Neutrophil (primary cell): Measurements from ENCODE around the gene GNG12.

Experiments
- H3K27ac ChIP-seq: fragments of 200-600 bp; sonication (generic); 2 replicates; pipeline ENCODE4 v1.5.1; 2016; ENCODE audit warnings: mild to moderate bottlenecking, moderate library complexity
- H3K27me3 ChIP-seq: fragments of 200-600 bp; sonication (generic); 2 replicates; pipeline ENCODE4 v1.6.0; 2016; ENCODE audit warnings: mild to moderate bottlenecking
- H3K36me3 ChIP-seq: fragments of 200-600 bp; sonication (generic); 2 replicates; pipeline ENCODE4 v1.5.1; 2017
- H3K4me1 ChIP-seq, 2 experiments: fragments of 200-600 bp in 1 of 2; sonication (generic) in 1 of 2; 1 replicate in 1 of 2; 2 replicates in 1 of 2; pipeline versions ENCODE4 v1.5.1 to v1.6.1; 2013 to 2016; ENCODE audit warnings: low read depth in 1 of 2, low read length in 1 of 2, mild to moderate bottlenecking in 1 of 2, moderate library complexity in 1 of 2; ENCODE audit not compliant: control insufficient read depth in 1 of 2, insufficient read depth in 1 of 2
- H3K4me3 ChIP-seq, 2 experiments: fragments of 200-600 bp in 1 of 2; sonication (generic) in 1 of 2; 1 replicate in 1 of 2; 2 replicates in 1 of 2; pipeline ENCODE4 v1.5.1; 2013 to 2016; ENCODE audit warnings: low read depth in 1 of 2, low read length in 1 of 2, mild to moderate bottlenecking in 1 of 2, moderate library complexity in 1 of 2
- H3K9me3 ChIP-seq: fragments of 200-600 bp; sonication (generic); 2 replicates; pipeline ENCODE4 v1.5.1; 2016
- TF ChIP-seq, protein P1 (sequence below): fragments of 200-600 bp; sonication (generic); IDR thresholded peaks from 2 replicates; pipeline ENCODE4 v1.5.1; 2016; ENCODE audit warnings: antibody characterized with exemption

The GNG12 gene

GRCh38 chr1:67850151-67850551, 16.9 kb upstream of the GNG12 start:
- Histone ChIP-seq H3K27me3 (peaks cover 6% of the 10 kb centered on the region), H3K4me1 (no peaks in the 10 kb centered on the region), H3K4me3 (no peak overlapping the region), H3K36me3 (no peaks in the 10 kb centered on the region), H3K27ac (no peak overlapping the region), H3K9me3 (no peaks in the 10 kb centered on the region)
- TF ChIP-seq, protein P1, sequence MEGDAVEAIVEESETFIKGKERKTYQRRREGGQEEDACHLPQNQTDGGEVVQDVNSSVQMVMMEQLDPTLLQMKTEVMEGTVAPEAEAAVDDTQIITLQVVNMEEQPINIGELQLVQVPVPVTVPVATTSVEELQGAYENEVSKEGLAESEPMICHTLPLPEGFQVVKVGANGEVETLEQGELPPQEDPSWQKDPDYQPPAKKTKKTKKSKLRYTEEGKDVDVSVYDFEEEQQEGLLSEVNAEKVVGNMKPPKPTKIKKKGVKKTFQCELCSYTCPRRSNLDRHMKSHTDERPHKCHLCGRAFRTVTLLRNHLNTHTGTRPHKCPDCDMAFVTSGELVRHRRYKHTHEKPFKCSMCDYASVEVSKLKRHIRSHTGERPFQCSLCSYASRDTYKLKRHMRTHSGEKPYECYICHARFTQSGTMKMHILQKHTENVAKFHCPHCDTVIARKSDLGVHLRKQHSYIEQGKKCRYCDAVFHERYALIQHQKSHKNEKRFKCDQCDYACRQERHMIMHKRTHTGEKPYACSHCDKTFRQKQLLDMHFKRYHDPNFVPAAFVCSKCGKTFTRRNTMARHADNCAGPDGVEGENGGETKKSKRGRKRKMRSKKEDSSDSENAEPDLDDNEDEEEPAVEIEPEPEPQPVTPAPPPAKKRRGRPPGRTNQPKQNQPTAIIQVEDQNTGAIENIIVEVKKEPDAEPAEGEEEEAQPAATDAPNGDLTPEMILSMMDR = no peak

- Histone ChIP-seq H3K27me3 (peaks cover 19% of the 10 kb centered on the region), H3K27ac (no peak overlapping the region), H3K36me3 (no peaks in the 10 kb centered on the region), H3K9me3 (no peaks in the 10 kb centered on the region), H3K4me1 (no peaks in the 10 kb centered on the region), H3K4me3 (no peak overlapping the region)
- TF ChIP-seq, protein P1 = no peak
Measured at GRCh38 chr1:67847466-67847865, 14.2 kb upstream of the GNG12 start.

GRCh38 chr1:67846538-67846937, 13.3 kb upstream of the GNG12 start:
- peaks cover 23% of the 10 kb centered on the region for H3K27me3 ChIP-seq
- TF ChIP-seq, protein P1 = no peak
- no peaks in the 10 kb centered on the region for H3K9me3 ChIP-seq
- no peak overlapping the region for H3K4me3 ChIP-seq
- no peaks in the 10 kb centered on the region for H3K4me1 ChIP-seq
- no peak overlapping the region for H3K27ac ChIP-seq
- H3K36me3 ChIP-seq = no peaks in the 10 kb centered on the region

- no peak overlapping the region for H3K27ac ChIP-seq
- no peaks in the 10 kb centered on the region for H3K9me3 ChIP-seq
- no peaks in the 10 kb centered on the region for H3K36me3 ChIP-seq
- H3K4me3 ChIP-seq = no peak overlapping the region
- peaks cover 39% of the 10 kb centered on the region for H3K27me3 ChIP-seq
- TF ChIP-seq, protein P1 = no peak
- H3K4me1 ChIP-seq = no peaks in the 10 kb centered on the region
Measured at GRCh38 chr1:67844988-67845387, 11.7 kb upstream of the GNG12 start.

DNA sequence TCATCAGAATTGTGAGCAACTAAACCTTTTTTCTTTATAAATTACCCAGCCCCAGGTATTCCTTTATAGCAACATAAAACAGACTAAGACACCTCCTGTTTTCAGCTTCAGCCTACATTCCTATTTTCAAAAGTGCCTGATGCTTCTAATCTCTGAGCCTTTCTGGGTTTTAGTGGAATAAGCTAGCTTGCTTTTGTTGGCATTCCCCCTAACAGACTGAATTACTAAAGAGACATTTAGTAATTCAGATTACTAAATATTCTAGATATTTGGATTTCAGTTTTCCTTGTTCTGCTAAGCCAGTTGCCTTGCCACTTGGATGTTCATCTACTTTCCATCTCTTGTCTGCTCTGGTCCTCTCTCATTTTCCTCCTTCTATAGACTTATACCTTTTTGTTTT, 10.5 kb upstream of the GNG12 start:
- Histone ChIP-seq H3K36me3 (no peaks in the 10 kb centered on the region), H3K27ac (no peak overlapping the region), H3K27me3 (peaks cover 51% of the 10 kb centered on the region), H3K4me3 (no peak overlapping the region), H3K9me3 (no peaks in the 10 kb centered on the region), H3K4me1 (no peaks in the 10 kb centered on the region)
- TF ChIP-seq, protein P1 = no peak

DNA sequence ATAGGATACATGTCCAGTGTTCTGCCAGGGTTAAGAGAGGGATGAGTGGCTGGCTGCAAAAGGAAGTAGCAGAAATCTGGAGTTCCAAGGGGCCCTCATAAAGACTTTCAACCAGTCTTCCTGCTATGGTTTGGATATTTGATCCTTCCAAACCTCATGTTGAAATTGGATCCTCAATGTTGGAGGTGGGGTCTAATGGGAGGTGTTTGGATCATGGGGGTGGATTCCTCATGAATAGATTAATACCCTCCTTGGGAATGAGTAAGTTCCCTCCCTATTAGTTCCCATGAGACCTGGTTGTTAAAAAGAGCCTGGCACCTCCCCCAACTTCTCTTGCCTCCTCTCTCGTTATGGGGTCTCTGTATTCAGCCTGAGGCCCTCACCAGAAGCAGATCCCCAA, 10.1 kb upstream of the GNG12 start:
- H3K36me3 ChIP-seq = no peaks in the 10 kb centered on the region
- H3K4me3 ChIP-seq = no peak overlapping the region
- no peaks in the 10 kb centered on the region for H3K4me1 ChIP-seq
- TF ChIP-seq, protein P1 = no peak
- no peaks in the 10 kb centered on the region for H3K9me3 ChIP-seq
- peaks cover 55% of the 10 kb centered on the region for H3K27me3 ChIP-seq
- H3K27ac ChIP-seq = no peak overlapping the region
